AG04449 (cell line): ENCODE results near the gene HOXA7.

Experiments used
- CTCF ChIA-PET: fragments of 350-600 bp; formaldehyde crosslinking; extraction: SDS; loops from one replicate; lab custom pipeline; 2021; ENCODE audit warnings: antibody characterized with exemption; lab: Yijun Ruan, JAX
- POLR2A ChIA-PET: fragments of 400-600, 350-600 bp; formaldehyde crosslinking; extraction: SDS; loops from one replicate; lab custom pipeline; 2020; ENCODE audit warnings: antibody characterized with exemption, inconsistent platforms; lab: Yijun Ruan, JAX
- DNase-seq: peaks from one replicate; pipeline ENCODE4 v3.0.0-alpha.2; 2010; ENCODE audit warnings: low read depth, low spot score
- H3K4me3 ChIP-seq: 2 replicates; pipeline ENCODE4 v1.5.1; 2011; ENCODE audit warnings: low read depth, mild to moderate bottlenecking, control low read depth, low read length
- CTCF ChIP-seq: IDR thresholded peaks from one replicate; pipeline ENCODE4 v1.5.1; 2011; ENCODE audit warnings: mild to moderate bottlenecking, moderate library complexity, low read length, control low read depth, inconsistent platforms; ENCODE audit not compliant: insufficient read depth; ENCODE audit errors: missing control alignments

HOXA7 gene

GRCh38 chr7:27176524-27176845, 20.0 kb upstream of the HOXA7 start:
- DNase-seq = no peak
- ChIA-PET CTCF (interaction anchor here (0.9 to 9.5 kb wide), 4 partner anchors 10 to 1284 kb away, joined by 4 to 117 read pairs (median 8); partner anchors contain the start of gene HOXA9), POLR2A (interaction anchor here (2.2 to 5.5 kb wide), 3 partner anchors 7 to 15 kb away, joined by 13 to 53 read pairs (median 33); partner anchors contain the start of gene HOXA9)
- TF ChIP-seq CTCF = no peak
- peak overlapping the region; percentile 75 for H3K4me3 ChIP-seq

GRCh38 chr7:27175626-27176523, 19.4 kb upstream of the HOXA7 start:
- CTCF ChIA-PET = interaction anchor here (0.9 to 9.5 kb wide), 4 partner anchors 11 to 1283 kb away, joined by 4 to 117 read pairs (median 8); partner anchors contain the start of gene HOXA9
- no peak for DNase-seq
- peak overlapping the region; percentile 75 for H3K4me3 ChIP-seq
- TF ChIP-seq CTCF = no peak
- POLR2A ChIA-PET = interaction anchor here (0.8 to 5.5 kb wide), 4 partner anchors 6 to 14 kb away, joined by 3 to 53 read pairs (median 23); partner anchors contain the start of gene HOXA9

- ChIA-PET POLR2A (interaction anchor here (0.8 to 5.5 kb wide), 3 partner anchors 9 to 13 kb away, joined by 3 to 33 read pairs (median 13); partner anchors contain the start of gene HOXA9), CTCF (interaction anchor here (0.9 to 9.5 kb wide), 4 partner anchors 11 to 24 kb away, joined by 3 to 117 read pairs (median 6); partner anchors contain the start of genes HOXA13 and HOXA9)
- peak overlapping the region; percentile 75 for H3K4me3 ChIP-seq
- DNase-seq = no peak
- TF ChIP-seq CTCF = no peak
These were observed 18.6 kb upstream of the HOXA7 start for GRCh38 chr7:27174874-27175625.

- DNase-seq = no peak
- CTCF ChIA-PET = interaction anchor here (0.9 to 9.5 kb wide), 4 partner anchors 11 to 25 kb away, joined by 3 to 117 read pairs (median 3); partner anchors contain the start of genes HOXA13, HOXA3 and HOXA9
- peak within 1 kb of the TSS; percentile 75 for H3K4me3 ChIP-seq
- POLR2A ChIA-PET = interaction anchor here (2.2 to 5.5 kb wide), 3 partner anchors 8 to 12 kb away, joined by 9 to 33 read pairs (median 13); partner anchors contain the start of genes HOXA11 and HOXA9
- no peak for TF ChIP-seq CTCF
These were observed 17.7 kb upstream of the HOXA7 start, which contains the start of gene HOXA10 for GRCh38 chr7:27173956-27174873. HOXA10 (minus strand) TSS chr7:27174320; CDS start chr7:27174306, 14 bp downstream.

GRCh38 chr7:27173511-27173955, 17.1 kb upstream of the HOXA7 start:
- ChIA-PET POLR2A (interaction anchor here (2.8 to 5.5 kb wide), 2 partner anchors 11 to 12 kb away, joined by 9 to 33 read pairs; partner anchors contain the start of gene HOXA11), CTCF (interaction anchor here (1.3 to 9.5 kb wide), 4 partner anchors 9 to 21 kb away, joined by 3 to 117 read pairs (median 3); partner anchors contain the start of genes HOXA3, HOXA7 and HOXA9)
- TF ChIP-seq CTCF = no peak
- H3K4me3 ChIP-seq = peak overlapping the region; percentile 75
- no peak for DNase-seq
